ENCODE measurements around the gene PLD4.

Gene PLD4

DNA sequence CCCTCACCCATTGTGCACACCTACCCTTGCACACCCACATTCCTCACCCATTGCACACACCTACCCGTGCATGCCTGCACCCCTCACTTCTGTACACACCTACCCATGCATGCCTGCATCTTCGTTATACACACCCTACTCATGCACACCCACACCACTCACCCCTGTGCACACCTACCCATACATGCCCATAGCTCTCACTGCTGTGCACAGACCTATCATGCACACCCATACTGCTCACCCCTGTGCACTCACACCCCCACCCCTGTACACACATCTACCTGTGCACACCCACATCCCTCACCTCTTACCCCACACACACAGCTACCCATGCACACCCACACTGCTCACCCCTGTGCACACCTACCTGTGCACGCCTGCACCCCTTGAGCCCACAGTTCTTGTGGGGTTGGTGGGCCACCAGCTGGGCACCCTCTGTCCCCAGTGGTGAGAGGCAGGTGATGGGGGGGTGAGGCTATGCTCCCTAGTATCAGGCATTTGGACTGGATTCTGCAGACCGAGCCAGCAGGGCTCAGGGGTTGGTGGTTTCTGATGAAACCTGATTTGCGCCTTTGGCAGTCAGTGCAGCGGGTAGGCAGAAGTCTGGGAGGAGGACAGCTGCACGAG, 44.0 kb upstream of the PLD4 start:
- Histone ChIP-seq H3K79me2 (ENCODE audit: control insufficient read depth, low read length) (no peaks in the 10 kb centered on the region), H3K4me3 (ENCODE audit: low read length) (no peak overlapping the region), H3K27ac (ENCODE audit: low read depth, low read length) (no peak overlapping the region), H4K20me1 (ENCODE audit: control insufficient read depth, insufficient read depth, low read depth, low read length) (no peaks in the 10 kb centered on the region), H3K36me3 (ENCODE audit: control insufficient read depth, low read length) (no peaks in the 10 kb centered on the region), H3K4me2 (ENCODE audit: low read length) (no peak overlapping the region), H3K9me2 (replicated peaks; ENCODE audit: control insufficient read depth, low read length) (no peaks in the 10 kb centered on the region), H3K9me3 (ENCODE audit: control insufficient read depth, insufficient read depth, low read length) (no peaks in the 10 kb centered on the region), H3F3A (ENCODE audit: control insufficient read depth, insufficient read depth) (no peaks in the 10 kb centered on the region), H3K27me3 (ENCODE audit: control insufficient read depth, low read length) (no peaks in the 10 kb centered on the region), H3K4me1 (ENCODE audit: control insufficient read depth, low read length) (peaks cover 4% of the 10 kb centered on the region)
- TF ChIP-seq EZH2phosphoT487 (IDR thresholded peaks at IDR 0.05; ENCODE audit: borderline replicate concordance, low read length) (no peak), CTCF (IDR thresholded peaks at IDR 0.05; ENCODE audit: low read depth, low read length, poor library complexity, severe bottlenecking) (no peak)

GRCh38 chr14:104881369-104881979, 43.2 kb upstream of the PLD4 start:
- Histone ChIP-seq H3F3A (ENCODE audit: control insufficient read depth, insufficient read depth) (no peaks in the 10 kb centered on the region), H3K4me2 (ENCODE audit: low read length) (no peak overlapping the region)

GRCh38 chr14:104882325-104882973, 42.2 kb upstream of the PLD4 start:
- Histone ChIP-seq H3F3A (ENCODE audit: control insufficient read depth, insufficient read depth) (no peaks in the 10 kb centered on the region), H3K9me2 (replicated peaks; ENCODE audit: control insufficient read depth, low read length) (no peaks in the 10 kb centered on the region), H3K79me2 (ENCODE audit: control insufficient read depth, low read length) (no peaks in the 10 kb centered on the region), H3K4me3 (ENCODE audit: low read length) (no peak overlapping the region), H4K20me1 (ENCODE audit: control insufficient read depth, insufficient read depth, low read depth, low read length) (no peaks in the 10 kb centered on the region), H3K36me3 (ENCODE audit: control insufficient read depth, low read length) (no peaks in the 10 kb centered on the region), H3K4me2 (ENCODE audit: low read length) (no peak overlapping the region), H3K27me3 (ENCODE audit: control insufficient read depth, low read length) (no peaks in the 10 kb centered on the region), H3K27ac (ENCODE audit: low read depth, low read length) (no peak overlapping the region), H3K9me3 (ENCODE audit: control insufficient read depth, insufficient read depth, low read length) (no peaks in the 10 kb centered on the region), H3K4me1 (ENCODE audit: control insufficient read depth, low read length) (no peaks in the 10 kb centered on the region)
- TF ChIP-seq EZH2phosphoT487 (IDR thresholded peaks at IDR 0.05; ENCODE audit: borderline replicate concordance, low read length) (no peak), CTCF (IDR thresholded peaks at IDR 0.05; ENCODE audit: low read depth, low read length, poor library complexity, severe bottlenecking) (no peak)

More at GRCh38 chr14:104881369-104881979, 43.2 kb upstream of the PLD4 start:
- Histone ChIP-seq H3K79me2 (ENCODE audit: control insufficient read depth, low read length) (no peaks in the 10 kb centered on the region), H3K4me1 (ENCODE audit: control insufficient read depth, low read length) (peaks cover 3% of the 10 kb centered on the region), H3K4me3 (ENCODE audit: low read length) (no peak overlapping the region), H3K9me3 (ENCODE audit: control insufficient read depth, insufficient read depth, low read length) (no peaks in the 10 kb centered on the region), H4K20me1 (ENCODE audit: control insufficient read depth, insufficient read depth, low read depth, low read length) (no peaks in the 10 kb centered on the region), H3K36me3 (ENCODE audit: control insufficient read depth, low read length) (no peaks in the 10 kb centered on the region), H3K9me2 (replicated peaks; ENCODE audit: control insufficient read depth, low read length) (no peaks in the 10 kb centered on the region), H3K27me3 (ENCODE audit: control insufficient read depth, low read length) (no peaks in the 10 kb centered on the region), H3K27ac (ENCODE audit: low read depth, low read length) (no peak overlapping the region)
- TF ChIP-seq CTCF (IDR thresholded peaks at IDR 0.05; ENCODE audit: low read depth, low read length, poor library complexity, severe bottlenecking) (no peak), EZH2phosphoT487 (IDR thresholded peaks at IDR 0.05; ENCODE audit: borderline replicate concordance, low read length) (no peak)
